Stimulated activated CD4-positive, alpha-beta T cell treated with anti-CD3 and anti-CD28 coated beads, Interleukin-2, amount 100 ng/mL, for 24 hours (primary cell): ENCODE results near the gene VSTM2B.
"Not testable (repeated sequence)": the region's sequence is repeated elsewhere in the genome, so short reads cannot be mapped to it uniquely, and the experiment has no call there.

Experiments used
- DNase-seq, 2 donors: peaks; one replicate each; pipeline ENCODE4 v3.0.0-alpha.2; 2020

The VSTM2B gene

GRCh38 chr19:29532097-29532496, 6.3 kb downstream of the VSTM2B start:
- no peak for DNase-seq

GRCh38 chr19:29532956-29533355, 7.2 kb downstream of the VSTM2B start:
- no peak for DNase-seq

DNA sequence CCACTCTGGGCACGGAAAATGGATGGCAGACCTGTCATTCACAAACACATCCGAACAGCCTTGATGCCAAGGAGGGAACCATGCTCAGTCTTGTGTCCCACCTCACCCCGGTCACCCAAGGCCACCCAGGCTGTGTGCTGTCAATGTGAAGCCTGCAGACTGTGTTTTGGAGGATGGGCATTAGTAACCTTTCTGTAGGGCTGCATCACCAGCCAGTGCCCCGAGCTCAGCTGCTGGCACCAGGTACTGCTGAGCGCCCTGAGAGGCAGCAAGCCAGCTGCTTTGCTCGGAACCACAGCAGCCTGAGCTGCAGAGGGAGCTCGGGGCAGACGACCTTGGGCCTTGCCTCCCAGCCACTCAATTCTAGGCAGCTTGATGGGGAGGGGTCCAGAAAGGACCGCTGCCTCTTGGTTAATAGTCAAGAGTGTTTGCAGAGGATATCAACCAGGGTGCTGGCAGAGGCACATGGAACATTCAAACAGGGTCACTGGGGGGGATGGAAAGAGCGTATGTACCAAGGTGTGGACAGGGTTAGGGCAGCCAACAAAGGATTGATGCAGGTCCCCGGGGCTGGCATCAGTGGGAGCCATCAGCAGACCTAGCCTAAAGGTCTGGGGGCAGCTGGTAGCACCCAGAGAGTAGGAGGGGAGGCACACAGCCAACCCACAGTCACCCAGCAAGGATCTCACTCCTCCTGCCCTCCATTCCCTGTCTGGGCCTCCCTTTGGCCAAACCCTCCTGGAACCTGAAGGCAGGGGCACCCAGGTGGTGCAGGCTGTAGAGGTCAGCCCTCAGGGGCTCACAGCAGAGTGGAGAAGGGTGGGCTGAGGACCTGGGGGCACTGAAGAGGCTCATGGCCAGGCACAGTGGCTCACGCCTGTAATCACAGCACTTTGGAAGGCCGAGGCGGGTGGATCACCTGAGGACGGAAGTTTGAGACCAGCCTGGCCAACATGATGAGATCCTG, 8.1 kb downstream of the VSTM2B start:
- DNase-seq, result no peak

GRCh38 chr19:29535214-29535831, 9.5 kb downstream of the VSTM2B start:
- DNase-seq, result no peak

- no peak for DNase-seq
Measured at GRCh38 chr19:29535984-29536508, 10.3 kb downstream of the VSTM2B start.

DNA sequence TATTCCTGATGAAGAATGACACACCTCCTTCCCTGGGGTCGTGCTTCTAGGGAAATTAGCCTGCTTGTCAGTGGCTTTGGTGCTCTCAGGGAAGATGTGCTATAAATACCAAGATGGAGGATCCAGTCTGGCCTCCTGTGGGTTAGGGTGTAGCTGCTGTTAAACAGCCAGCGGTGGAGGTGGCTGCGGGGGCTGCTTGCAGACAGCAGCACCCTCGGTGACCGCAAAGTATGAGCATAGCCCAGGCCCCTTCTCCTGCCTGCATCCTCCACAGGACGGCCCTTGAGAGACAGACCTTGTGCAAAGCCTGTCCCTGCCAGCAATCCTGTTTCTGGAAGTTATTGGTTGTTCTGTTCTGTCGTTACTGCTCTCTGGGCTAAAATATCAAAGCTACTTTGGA, 11.4 kb downstream of the VSTM2B start:
- DNase-seq, result no peak

GRCh38 chr19:29537601-29538000, 11.8 kb downstream of the VSTM2B start:
- DNase-seq, result no peak

DNA sequence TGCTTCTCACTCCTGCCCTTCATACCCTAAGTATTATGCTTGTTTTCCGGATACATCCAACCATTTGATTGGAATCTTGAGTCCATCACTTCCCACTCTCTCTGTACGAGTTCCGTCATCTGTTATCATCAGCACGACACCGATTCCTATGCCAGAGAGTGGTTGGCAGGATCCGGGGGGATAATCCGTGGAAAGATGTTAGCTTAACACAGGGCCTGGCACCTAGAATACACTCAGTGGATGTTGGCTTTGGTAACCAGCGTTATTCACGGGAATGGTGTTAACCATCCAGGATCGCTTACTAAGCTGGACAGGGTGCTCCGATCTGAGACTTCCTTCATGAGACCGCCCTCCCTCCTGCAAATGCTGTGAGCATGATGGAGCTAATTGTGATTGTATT, 12.4 kb downstream of the VSTM2B start:
- DNase-seq, result no peak

DNA sequence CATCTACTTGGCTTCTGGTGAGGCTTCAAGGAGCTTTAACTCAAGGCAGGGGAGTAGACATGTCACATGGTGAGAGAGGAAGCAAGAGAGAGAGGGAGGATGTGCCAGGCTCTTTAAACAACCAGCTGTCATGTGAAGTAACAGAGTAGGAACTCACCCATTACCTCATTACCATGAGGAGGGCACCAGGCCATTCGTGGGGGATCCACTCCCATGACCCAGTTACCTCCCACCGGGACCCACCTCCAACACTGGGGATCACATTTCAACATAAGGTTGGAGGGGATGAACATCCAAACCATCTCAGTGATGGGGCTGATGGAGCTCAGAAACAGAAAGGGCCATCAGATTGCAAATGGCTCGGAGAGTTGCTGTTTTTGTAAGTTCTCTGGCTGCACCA, 12.9 kb downstream of the VSTM2B start:
- no peak for DNase-seq

DNA sequence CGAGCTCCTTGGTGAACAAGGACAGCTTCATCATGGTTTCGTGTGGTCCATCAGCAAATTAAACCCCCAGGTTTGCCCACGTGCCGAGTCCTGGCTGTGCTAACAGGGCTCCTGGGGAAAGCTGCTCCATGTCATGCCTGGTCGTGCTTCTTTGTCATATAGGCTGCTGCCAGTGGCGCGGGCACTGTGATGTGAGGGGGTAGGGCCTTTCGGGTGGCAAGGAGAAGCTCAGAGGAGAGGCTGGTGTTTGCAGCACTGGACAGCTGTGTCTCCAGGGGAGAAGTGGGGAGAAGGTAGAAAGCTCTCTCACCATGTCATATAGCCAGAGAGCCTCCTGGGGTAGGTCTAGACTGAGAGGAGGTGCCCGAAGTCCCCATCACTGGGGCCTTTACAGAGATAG, 13.3 kb downstream of the VSTM2B start:
- no peak for DNase-seq

DNA sequence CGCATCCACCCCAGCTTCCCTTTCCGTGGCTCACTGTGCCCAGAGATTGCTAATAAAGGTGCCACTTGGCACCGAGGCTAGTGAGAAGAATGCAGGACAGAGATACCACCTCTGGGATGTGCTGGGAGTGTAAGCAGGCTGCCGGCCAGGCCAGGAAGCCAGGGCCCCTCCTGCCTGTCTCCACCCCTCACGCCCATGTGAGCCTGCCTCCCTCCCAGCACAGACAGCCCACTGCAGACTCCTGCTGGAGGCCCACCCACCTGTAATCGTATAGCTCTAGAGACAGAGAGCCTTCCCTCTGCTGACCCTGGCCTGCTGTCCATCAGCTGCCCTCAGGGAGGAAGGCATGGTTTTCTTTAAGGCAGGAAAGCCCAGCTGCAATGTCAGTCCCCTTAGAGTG, 13.9 kb downstream of the VSTM2B start:
- no peak for DNase-seq

DNA sequence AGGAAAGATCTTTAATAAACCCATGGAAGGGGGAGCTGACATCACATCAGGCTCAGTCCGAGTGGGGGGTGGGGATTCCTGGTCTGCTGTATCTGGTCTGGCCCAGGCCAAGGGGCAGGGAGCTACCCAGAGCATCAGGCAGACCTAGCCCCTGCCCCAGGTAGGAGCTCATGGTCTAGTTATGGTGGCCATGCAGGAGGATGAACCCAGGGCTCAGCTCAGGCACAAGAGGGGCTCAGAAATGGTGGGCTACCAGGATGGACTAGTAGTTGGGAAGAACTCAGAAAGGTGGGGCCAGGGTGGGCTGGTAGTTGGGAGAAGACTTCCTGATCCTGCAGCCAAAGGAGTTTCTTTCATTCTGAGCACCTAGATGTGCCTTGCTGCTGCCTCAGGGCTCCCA, 14.3 kb downstream of the VSTM2B start:
- DNase-seq, result no peak

DNA sequence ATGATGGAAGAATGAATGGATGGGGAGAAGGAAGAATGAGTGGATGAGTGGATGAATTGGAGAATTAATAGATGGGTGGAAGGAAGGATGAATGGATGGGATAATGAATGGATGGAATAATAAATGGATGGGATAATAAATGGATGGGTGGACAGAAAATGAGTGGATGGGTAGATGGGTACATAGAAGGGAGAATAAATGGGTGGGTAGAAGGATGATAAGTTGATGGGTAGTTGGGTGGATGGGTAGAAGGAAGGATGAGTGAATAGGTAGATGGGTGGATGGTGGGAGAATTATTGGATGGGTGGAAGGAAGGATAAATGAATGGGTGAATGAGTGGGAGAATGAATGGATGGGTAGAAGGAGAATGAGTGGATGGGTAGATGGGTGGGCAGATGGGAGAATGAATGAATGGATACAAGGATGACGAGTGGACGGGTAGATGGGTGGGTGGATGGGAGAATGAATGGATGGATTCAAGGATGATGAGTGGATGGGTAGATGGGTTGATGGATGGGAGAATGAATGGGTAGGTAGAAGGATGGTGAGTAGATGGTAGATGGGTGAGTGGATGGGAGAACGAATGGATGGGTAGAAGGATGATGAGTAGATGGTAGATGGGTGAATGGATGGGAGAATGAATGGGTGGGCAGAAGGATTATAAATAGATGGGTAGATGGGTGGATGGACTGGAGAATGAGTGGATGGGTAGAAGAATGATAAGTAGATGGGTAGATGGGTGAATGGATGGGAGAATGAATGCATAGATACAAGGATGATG, 15.9 kb downstream of the VSTM2B start:
- no peak for DNase-seq

DNA sequence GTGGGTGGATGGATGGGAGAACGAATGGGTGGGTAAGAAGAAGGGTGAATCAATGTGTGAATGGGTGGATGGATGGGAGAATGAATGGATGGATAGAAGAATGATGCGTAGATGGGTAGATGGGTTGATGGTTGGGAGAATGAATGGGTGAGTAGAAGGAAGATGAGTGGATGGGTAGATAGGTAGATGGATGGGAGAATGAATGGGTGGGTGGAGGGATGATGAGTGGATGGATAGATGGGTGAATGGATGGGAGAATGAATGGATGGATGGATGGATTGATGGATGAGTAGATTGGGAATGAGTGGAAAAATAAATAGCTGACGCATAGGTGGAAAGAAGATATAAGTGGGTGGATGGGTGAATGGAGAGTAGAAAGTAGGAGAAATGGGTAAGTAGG, 16.5 kb downstream of the VSTM2B start:
- no peak for DNase-seq

GRCh38 chr19:29542776-29543175, 17.0 kb downstream of the VSTM2B start:
- DNase-seq, result no peak

GRCh38 chr19:29543381-29543780, 17.6 kb downstream of the VSTM2B start:
- DNase-seq, result no peak

DNA sequence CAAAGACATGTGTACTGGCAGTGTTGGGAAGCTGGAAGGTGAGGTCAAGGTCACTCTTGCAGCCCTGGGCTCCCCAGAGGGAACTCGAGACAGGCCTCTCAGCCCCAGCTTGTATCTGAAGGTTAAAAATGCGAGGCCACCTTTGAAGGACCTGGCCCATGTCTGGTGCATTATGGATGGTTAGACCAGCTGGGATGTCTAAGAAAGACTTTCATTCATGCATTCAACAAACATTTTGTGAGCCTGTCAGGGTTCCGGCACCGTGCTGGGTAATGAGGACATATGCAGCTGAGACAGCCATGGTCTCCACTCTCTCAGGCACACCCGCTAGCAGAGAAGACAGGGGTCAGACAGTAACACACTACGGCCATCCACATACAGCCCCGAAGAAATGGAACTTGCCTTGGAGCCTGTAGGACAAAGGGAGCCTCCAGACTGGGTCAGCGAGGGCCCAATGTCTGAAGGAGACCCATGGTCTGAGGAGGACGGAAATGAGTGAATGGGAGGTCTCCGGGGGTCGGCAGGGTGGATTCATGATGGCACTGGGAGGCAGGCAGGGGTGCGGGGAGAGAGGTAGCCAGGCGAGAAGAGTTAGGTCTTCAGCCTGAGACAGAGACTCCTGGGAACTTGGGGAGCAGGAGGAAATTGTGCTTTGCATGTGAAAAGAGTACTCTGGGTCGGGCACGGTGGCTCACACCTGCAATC, 19.0 kb downstream of the VSTM2B start:
- DNase-seq, result no peak

DNA sequence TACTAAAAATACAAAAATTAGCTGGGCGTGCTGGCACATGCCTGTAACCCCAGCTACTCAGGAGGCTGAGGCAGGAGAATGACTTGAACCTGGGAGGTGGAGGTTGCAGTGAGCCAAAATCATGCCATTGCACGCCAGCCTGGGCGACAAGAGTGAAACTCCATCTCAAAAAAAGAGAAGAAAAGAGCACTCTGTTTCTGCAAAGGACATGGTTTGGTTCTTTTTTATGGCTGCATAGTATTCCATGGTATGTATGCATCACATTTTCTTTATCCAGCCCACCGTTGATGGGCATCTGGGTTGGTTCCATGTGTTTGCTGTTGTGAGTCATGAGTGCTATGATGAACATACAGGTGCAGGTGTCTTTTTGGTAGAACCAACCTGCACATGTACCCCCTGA, 19.7 kb downstream of the VSTM2B start:
- DNase-seq, result not testable (repeated sequence)

- DNase-seq, result no peak
Measured at GRCh38 chr19:29545866-29546582, 20.2 kb downstream of the VSTM2B start.

DNA sequence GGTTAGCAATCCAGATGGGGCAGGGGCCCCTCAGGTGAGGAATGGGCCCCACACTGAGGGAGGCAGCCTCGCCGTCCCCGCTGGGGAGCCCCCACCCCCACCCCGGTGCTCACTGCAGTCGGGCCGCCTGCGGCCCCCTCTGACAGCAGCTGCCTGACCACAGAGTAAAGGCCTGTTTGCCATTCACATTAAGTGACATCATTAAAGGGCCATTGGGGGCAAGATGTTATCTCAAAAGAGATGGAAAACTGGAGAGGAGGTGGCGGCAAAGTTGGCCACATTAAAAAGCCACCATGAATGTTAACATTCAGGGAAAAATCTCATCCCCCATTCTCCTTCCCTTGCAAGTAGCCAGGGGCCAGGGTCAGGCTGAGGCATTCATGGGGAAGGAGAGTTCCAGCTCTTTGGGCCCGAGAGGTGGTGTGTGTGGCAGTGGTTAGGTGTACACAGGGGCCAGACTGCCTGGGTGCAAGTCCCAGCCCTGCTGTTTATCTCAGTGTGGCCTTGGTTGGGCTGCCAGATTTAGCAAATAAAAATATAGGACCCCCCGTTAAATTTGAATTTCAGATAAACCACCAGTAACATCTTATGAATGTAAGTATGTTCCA, 20.9 kb downstream of the VSTM2B start:
- DNase-seq, result no peak

DNA sequence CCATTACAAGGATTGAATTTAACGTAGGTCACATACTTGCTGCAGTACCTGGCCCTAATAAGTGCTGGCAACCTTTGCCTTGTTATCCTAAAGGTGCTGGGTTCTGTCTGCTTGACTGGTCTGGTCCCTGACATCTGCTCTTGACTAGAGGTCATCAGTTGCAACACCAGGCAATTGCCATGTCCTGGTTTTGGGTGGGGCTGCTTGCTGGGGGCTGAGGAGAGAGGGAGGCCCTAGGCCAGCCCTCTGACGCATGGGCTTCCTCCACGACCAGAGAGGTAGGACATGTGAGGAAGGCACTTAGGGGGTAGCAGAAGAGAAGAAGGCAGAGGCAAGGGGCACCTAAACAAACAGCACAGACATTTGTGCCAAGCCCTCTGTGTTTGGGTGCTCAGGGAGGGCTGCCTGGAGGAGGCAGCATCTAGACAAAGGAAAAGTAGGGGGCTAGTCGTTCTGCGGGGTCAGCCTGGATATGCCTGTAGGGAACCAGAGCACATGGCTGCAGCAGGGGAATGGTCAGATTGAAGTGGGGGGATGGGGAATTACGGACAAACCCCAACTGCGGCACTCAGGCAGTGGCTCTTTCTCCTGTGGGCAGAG, 21.7 kb downstream of the VSTM2B start:
- no peak for DNase-seq
